ENCODE results near the gene LYPD4. TPM values are rescaled to one million over a fixed set of nuclear protein-coding genes. Genes with fewer than 3 reads are reported as not detected.
A peak's percentile ranks its signal among the peaks of the same experiment; 100 is the strongest.

The LYPD4 gene
- total RNA-seq, 6 experiments from 2014 or later = not detected

DNA sequence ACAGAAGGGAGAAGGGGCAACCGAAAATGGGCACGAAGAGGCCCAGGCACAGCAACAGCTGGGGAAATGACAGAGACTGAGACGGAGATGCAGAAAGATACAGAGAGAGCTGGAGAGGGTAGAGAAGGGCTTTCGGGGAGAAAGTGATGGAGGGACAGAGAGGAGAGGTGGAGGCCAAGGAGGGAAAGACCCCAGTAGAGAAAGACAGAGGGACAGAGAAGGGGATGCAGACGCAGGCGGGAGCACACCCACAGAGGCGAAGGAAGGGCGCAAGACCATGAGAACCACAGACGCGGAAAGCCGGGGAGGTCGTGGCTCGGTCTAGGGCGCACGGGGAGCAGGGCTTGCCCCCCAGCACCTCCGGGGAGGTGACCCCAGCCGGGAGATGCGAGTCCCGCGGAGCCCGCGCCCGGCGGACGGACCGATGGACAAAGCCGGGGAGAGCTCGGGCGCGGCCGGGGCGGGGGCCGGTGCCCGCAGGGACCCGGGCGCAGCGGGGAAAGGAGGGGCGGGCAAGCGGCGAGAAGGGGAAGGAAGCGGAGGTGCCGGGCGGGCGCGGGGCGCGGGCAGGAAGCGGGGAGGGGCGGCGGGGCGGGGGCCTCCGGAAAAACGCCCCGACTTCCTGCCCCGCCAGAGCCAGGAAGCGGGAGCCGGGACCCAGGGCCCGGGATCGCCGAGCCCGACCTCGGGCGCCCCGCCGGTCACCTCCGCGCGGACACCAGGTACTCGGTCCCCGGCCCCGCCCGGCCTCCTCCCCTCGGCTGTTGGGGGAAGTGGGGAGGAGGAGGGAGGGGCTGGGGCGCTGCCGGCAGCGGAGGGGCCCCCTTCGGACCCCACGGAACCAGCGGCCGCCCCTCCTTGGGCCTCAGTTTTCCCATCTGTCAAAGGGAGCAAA lies 38.3 kb upstream of the LYPD4 start, which contains the start of gene ARHGEF1:
Gene ARHGEF1, plus strand, starts transcription at position 617 of the 895 bp plus-strand sequence. CDS start 4,899 bp downstream, outside the sequence.
- TF ChIP-seq, protein P1, sequence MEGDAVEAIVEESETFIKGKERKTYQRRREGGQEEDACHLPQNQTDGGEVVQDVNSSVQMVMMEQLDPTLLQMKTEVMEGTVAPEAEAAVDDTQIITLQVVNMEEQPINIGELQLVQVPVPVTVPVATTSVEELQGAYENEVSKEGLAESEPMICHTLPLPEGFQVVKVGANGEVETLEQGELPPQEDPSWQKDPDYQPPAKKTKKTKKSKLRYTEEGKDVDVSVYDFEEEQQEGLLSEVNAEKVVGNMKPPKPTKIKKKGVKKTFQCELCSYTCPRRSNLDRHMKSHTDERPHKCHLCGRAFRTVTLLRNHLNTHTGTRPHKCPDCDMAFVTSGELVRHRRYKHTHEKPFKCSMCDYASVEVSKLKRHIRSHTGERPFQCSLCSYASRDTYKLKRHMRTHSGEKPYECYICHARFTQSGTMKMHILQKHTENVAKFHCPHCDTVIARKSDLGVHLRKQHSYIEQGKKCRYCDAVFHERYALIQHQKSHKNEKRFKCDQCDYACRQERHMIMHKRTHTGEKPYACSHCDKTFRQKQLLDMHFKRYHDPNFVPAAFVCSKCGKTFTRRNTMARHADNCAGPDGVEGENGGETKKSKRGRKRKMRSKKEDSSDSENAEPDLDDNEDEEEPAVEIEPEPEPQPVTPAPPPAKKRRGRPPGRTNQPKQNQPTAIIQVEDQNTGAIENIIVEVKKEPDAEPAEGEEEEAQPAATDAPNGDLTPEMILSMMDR (IDR thresholded peaks at IDR 0.05) = no peak
- Mint-ChIP-seq H3K27ac (peak within 1 kb of the TSS; percentile 88), H3K36me3 (ENCODE audit: low read depth) (peaks cover 5% of the 10 kb centered on the region; the same call in 1 of the 2 replicates), H3K4me3 (peak within 1 kb of the TSS; percentile 94), H3K9me3 (no peaks in the 10 kb centered on the region), H3K4me1 (ENCODE audit: low read depth) (peaks cover 39% of the 10 kb centered on the region), H3K27me3 (ENCODE audit: insufficient read depth) (peaks cover 6% of the 10 kb centered on the region)
- DNase-seq = no peak

DNA sequence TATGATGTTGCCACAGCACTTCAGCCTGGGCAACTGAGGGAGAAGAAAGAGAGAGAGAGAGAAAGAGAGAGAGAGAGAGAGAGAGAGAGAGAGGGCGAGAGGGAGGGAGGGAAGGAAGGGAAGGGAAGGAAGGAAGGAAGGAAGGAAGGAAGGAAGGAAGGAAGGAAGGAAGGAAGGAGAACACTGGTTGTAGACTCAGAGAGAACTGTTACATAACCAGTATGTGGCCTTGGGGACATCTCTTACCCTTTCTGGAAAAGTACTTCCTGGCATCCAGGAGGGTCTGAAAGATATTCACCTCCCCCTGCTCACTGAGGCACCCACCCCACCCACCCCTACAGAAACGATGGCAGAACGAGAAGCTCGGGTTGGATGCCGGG lies 35.8 kb upstream of the LYPD4 start:
- H3K36me3 Mint-ChIP-seq (ENCODE audit: low read depth) = peaks cover 5% of the 10 kb centered on the region; the same call in 1 of the 2 replicates
- no peak overlapping the region for H3K27ac Mint-ChIP-seq
- no peaks in the 10 kb centered on the region for H3K9me3 Mint-ChIP-seq
- H3K27me3 Mint-ChIP-seq (ENCODE audit: insufficient read depth) = peaks cover 6% of the 10 kb centered on the region
- H3K4me3 Mint-ChIP-seq = no peak overlapping the region
- TF ChIP-seq, protein P1 (IDR thresholded peaks at IDR 0.05) = no peak
- no peak for DNase-seq
- H3K4me1 Mint-ChIP-seq (ENCODE audit: low read depth) = peaks cover 22% of the 10 kb centered on the region

DNA sequence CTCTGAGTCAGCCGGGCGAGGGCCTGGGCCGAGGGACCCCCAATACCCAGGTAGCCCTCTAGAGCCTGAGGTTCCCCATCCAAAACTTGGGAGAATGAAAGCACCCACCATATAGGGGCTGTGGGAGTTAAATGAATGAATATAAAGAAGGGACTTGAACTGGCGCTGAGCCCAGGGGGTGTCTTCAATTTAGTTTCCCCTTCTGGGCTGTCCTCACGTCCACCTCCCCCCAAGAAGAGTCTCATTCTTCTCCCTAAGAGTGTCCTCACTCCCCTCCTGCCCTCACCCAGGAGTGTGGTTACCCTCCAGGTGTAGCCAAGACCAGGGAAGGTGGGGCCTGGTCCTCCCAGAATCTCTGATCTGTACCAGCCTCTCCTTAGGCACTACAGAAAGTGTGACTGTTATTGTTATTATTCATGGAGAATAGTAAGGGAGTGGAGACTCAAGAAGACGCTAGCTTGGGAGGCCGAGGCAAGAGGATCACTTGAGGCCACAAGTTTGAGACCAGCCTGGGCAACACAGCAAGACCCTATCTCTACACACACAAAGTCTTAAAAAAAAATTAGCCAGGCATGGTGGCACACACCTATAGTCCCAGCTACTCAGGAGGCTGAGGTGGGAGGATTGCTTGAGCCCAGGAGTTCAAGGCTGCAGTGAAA lies 35.3 kb upstream of the LYPD4 start:
- Mint-ChIP-seq H3K9me3 (no peaks in the 10 kb centered on the region), H3K4me1 (ENCODE audit: low read depth) (peaks cover 17% of the 10 kb centered on the region), H3K27me3 (ENCODE audit: insufficient read depth) (peaks cover 6% of the 10 kb centered on the region), H3K36me3 (ENCODE audit: low read depth) (peaks cover 5% of the 10 kb centered on the region; the same call in 1 of the 2 replicates), H3K27ac (no peak overlapping the region), H3K4me3 (no peak overlapping the region)
- DNase-seq = no peak
- TF ChIP-seq, protein P1 (IDR thresholded peaks at IDR 0.05) = no peak

DNA sequence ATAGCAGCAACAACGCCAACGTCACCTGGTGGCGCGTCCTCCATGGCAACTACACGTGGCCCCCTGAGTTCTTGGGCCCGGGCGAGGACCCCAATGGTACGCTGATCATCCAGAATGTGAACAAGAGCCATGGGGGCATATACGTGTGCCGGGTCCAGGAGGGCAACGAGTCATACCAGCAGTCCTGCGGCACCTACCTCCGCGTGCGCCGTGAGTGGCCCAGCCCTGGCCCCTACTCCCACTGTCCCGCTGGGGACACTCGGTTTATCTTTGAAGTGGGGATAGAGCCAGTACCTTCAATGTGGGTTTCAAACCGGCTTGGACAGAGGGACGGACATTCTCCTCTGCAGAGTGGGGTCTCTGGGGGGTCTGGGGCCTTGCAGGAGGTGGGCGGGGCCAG lies 34.6 kb upstream of the LYPD4 start:
- no peak overlapping the region for H3K27ac Mint-ChIP-seq
- no peak overlapping the region for H3K4me3 Mint-ChIP-seq
- no peaks in the 10 kb centered on the region for H3K9me3 Mint-ChIP-seq
- H3K27me3 Mint-ChIP-seq (ENCODE audit: insufficient read depth) = peaks cover 6% of the 10 kb centered on the region
- DNase-seq = no peak
- H3K36me3 Mint-ChIP-seq (ENCODE audit: low read depth) = peaks cover 5% of the 10 kb centered on the region; the same call in 1 of the 2 replicates
- TF ChIP-seq, protein P1 (IDR thresholded peaks at IDR 0.05) = no peak
- H3K4me1 Mint-ChIP-seq (ENCODE audit: low read depth) = peaks cover 15% of the 10 kb centered on the region

DNA sequence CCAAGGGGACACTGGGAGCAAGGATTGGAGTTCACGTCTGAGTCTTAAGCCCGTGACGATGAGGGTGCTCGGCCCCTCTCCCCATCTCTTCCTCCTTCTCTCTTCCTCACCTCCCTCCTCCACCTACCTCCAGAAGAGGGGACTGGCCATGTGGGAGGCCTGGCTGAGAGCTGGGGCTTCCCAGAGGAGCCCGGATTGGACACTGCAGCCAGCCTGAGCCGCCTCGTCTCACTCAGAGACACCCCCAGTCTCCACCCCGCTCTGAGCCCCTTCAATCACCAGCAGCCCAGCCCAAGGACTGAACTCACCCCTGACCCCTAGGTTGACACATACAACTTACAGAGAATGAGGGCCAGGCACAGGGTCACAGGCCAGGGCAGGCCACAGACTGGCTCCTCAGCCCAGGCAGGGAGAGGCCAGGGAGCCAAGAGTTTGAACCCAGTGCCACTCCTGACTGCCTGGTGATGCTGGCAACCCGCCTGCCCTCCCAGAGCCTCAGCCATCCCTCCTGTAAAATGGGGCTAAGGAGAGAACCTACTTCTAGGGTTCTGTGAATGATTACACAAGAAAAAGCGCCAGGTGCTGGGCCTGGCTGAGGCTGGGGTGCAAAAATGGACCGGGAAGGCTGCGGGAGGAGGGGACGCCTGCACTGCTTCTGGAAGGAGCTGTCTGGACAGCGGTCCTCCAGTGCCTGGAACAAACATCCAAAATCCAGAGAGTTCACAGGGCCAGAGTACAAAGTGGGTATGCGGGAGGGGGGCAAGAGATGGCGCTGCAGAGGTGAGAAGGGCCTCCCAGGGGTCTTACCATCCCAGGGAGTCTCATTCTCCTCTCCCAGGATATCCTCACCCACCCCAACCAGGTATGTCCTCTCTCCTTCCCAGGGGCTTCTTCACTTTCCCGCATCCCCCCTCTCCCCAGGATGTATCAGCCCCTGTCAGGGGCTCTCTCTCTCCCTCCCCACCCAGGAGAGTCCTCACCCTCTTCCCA lies 33.7 kb upstream of the LYPD4 start:
- DNase-seq = no peak
- Mint-ChIP-seq H3K36me3 (ENCODE audit: low read depth) (no peaks in the 10 kb centered on the region; the same call in 1 of the 2 replicates), H3K27ac (no peak overlapping the region), H3K27me3 (ENCODE audit: insufficient read depth) (peaks cover 9% of the 10 kb centered on the region), H3K4me3 (no peak overlapping the region), H3K9me3 (no peaks in the 10 kb centered on the region), H3K4me1 (ENCODE audit: low read depth) (peaks cover 9% of the 10 kb centered on the region)
- TF ChIP-seq, protein P1 (IDR thresholded peaks at IDR 0.05) = no peak

All from HFFc6 (cell line).